GM21515 (cell line): ENCODE measurements around the gene PREP.
"Not testable (repeated sequence)": the region's sequence is repeated elsewhere in the genome, so short reads cannot be mapped to it uniquely, and the experiment has no call there.

Experiments used
- ATAC-seq: cut with Tn5 transposase; IDR thresholded peaks from one replicate; pipeline ENCODE4 v1.9.1; 2021; ENCODE audit not compliant: unreplicated experiment

Gene PREP

GRCh38 chr6:105274678-105275077 lies 128.2 kb downstream of the PREP start:
- no peak for ATAC-seq

GRCh38 chr6:105273589-105273988 lies 129.3 kb downstream of the PREP start:
- ATAC-seq = no peak

GRCh38 chr6:105272786-105273185 lies 130.1 kb downstream of the PREP start:
- ATAC-seq = no peak

GRCh38 chr6:105270511-105270910 lies 132.4 kb downstream of the PREP start:
- no peak for ATAC-seq

GRCh38 chr6:105269390-105269789 lies 133.5 kb downstream of the PREP start:
- ATAC-seq = no peak

- ATAC-seq = no peak
Measured at GRCh38 chr6:105263685-105264610, 138.9 kb downstream of the PREP start.

GRCh38 chr6:105259913-105260889 lies 142.7 kb downstream of the PREP start:
- no peak for ATAC-seq

GRCh38 chr6:105258816-105259215 lies 144.1 kb downstream of the PREP start:
- no peak for ATAC-seq

- no peak for ATAC-seq
Measured at GRCh38 chr6:105257340-105257739, 145.5 kb downstream of the PREP start.

- ATAC-seq = no peak
Measured at GRCh38 chr6:105256619-105257018, 146.3 kb downstream of the PREP start.

GRCh38 chr6:105253787-105254186 lies 149.1 kb downstream of the PREP start:
- no peak for ATAC-seq

- ATAC-seq = no peak
Measured at GRCh38 chr6:105251689-105252088, 151.2 kb downstream of the PREP start.

- ATAC-seq = no peak
Measured at GRCh38 chr6:105250533-105250932, 152.3 kb downstream of the PREP start.

- no peak for ATAC-seq
Measured at GRCh38 chr6:105243487-105243886, 159.4 kb downstream of the PREP start.

GRCh38 chr6:105235155-105235554 lies 167.7 kb downstream of the PREP start:
- no peak for ATAC-seq

GRCh38 chr6:105231771-105232170 lies 171.1 kb downstream of the PREP start:
- ATAC-seq = not testable (repeated sequence)
